ENCODE measurements around the gene XPO6. TPM values are rescaled to one million over a fixed set of nuclear protein-coding genes. Genes with fewer than 3 reads are reported as not detected.

XPO6 gene
- total RNA-seq, 1 experiment from 2014 or later, result 188 TPM

DNA sequence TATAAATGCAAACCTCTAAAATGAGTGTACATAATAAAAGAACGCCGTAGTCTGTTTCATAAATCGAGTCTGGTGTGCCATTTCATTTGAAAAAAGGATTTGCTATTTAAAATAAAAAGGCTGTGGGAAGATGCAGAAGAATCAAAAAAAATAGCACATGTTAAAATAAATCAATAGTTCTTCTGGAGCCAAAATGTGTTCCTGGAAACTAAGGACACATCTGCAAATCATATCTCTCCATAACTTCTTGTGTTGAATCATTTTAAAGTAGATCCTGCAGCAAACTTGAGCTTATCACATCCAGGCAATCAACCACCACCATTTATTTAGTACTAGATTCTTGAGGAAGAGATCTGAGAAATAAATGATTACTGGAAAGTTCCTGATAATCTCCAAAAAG lies 29.0 kb downstream of the XPO6 start:
- H3K4me3 ChIP-seq (ENCODE audit: insufficient read depth, low read depth, low read length), result no peak overlapping the region
- H3K36me3 ChIP-seq (replicated peaks; ENCODE audit: control insufficient read depth, insufficient read depth, low read length), result no peaks in the 10 kb centered on the region; the same call in 1 of the 2 replicates
- no peaks in the 10 kb centered on the region for H3K27me3 ChIP-seq (ENCODE audit: control insufficient read depth, insufficient read depth, low read length)
- DNase-seq, result no peak

DNA sequence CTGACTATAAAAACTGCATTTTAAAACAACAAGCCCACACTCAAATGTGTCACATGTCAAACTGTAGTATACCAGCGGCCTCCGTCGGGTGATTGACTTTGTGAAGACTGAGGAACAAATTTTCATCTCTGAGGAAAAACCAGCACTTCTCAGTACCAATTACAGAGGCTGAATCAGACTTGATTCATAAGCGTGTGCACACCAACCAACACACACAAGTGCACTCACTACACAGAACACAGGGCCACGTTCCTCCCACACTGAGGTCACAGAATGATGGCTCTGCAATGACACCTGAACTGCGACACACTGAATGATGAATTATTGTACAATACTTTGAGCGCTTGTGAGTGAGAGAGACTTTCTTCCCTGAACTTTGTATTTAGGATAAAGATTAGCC lies 29.6 kb downstream of the XPO6 start:
- Histone ChIP-seq H3K36me3 (replicated peaks; ENCODE audit: control insufficient read depth, insufficient read depth, low read length) (no peaks in the 10 kb centered on the region; the same call in 1 of the 2 replicates), H3K27me3 (ENCODE audit: control insufficient read depth, insufficient read depth, low read length) (no peaks in the 10 kb centered on the region), H3K4me3 (ENCODE audit: insufficient read depth, low read depth, low read length) (no peak overlapping the region)
- no peak for DNase-seq

DNA sequence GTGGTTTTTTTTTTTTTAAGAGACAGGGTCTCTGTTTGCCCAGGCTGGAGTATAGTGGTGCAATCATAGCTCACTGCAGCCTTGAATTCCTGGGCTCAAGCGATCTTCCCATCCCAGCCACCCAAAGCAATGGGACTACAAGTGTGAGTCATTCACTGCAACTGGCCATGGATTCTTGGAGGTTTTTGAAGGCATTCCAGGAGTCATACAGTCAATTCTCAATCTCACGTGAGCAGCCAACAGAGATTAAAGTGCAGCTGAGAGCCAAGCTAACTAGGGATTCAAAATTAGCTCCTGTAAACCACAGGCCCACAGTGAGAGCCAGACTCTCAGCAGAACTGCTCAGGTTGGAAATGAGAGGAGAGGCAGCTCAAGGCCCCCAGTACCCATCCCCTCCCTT lies 30.2 kb downstream of the XPO6 start:
- no peaks in the 10 kb centered on the region; the same call in 1 of the 2 replicates for H3K36me3 ChIP-seq (replicated peaks; ENCODE audit: control insufficient read depth, insufficient read depth, low read length)
- no peak for DNase-seq
- H3K4me3 ChIP-seq (ENCODE audit: insufficient read depth, low read depth, low read length), result no peak overlapping the region
- H3K27me3 ChIP-seq (ENCODE audit: control insufficient read depth, insufficient read depth, low read length), result no peaks in the 10 kb centered on the region

DNA sequence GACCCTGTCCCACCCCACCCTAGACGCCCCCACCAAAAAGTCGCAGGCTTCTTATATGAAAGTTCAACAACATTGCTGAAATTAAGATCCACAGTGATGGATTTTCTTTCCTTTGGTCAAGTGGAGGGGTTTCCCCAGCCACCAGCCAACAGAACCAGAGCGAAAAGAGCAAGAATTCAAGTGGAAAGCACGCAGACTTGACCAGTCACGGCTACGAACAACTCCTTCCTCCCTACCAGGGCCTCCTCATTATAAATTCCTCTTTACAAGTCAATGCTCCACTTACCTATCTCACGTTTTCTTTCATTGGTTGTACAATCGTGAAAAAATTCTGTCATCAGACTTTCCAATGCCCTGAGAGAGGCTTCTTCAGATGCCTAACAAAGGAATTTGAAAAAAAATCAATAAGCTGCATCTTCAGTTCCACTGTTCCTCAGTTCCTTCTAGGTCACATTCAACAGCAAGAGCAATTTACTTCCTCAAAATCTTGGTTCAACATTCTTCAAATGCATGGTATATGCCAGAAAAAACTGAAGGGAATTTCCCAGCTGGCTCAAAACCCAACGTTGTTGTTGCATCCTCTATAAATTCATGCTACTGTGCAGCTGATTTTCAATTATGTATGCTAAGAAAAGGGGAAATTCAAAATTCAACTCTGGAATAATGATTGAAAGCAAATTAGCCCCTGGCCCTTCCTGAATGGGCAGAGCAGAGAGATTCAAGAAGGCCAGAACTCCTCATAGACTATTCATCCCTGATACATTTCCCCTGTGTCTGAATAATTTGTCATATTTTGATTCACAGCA lies 30.9 kb downstream of the XPO6 start:
- Histone ChIP-seq H3K27me3 (ENCODE audit: control insufficient read depth, insufficient read depth, low read length) (no peaks in the 10 kb centered on the region), H3K36me3 (replicated peaks; ENCODE audit: control insufficient read depth, insufficient read depth, low read length) (no peaks in the 10 kb centered on the region; the same call in 1 of the 2 replicates), H3K4me3 (ENCODE audit: insufficient read depth, low read depth, low read length) (no peak overlapping the region)
- DNase-seq, result no peak

DNA sequence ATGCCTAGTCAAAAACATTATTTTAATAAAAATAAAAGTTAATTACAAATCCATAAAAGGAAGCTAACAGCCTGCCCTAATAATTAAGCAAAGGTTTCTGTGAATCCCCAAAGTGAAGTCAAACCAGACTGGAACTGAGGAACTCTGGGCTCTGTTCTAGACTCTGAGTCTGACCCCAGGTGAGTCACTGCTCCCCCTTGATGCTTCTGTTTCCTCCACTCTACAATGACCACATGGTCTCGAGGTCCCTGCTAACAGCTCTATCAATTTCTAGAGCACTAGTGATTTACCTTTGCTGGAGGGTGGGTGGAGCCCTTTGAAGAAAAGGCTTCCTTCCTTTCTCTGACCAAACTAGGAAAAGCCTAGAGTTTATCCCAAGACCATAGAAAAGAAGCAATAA lies 32.4 kb downstream of the XPO6 start:
- Histone ChIP-seq H3K27me3 (ENCODE audit: control insufficient read depth, insufficient read depth, low read length) (no peaks in the 10 kb centered on the region), H3K4me3 (ENCODE audit: insufficient read depth, low read depth, low read length) (no peak overlapping the region), H3K36me3 (replicated peaks; ENCODE audit: control insufficient read depth, insufficient read depth, low read length) (no peaks in the 10 kb centered on the region; the same call in 1 of the 2 replicates)
- no peak for DNase-seq

DNA sequence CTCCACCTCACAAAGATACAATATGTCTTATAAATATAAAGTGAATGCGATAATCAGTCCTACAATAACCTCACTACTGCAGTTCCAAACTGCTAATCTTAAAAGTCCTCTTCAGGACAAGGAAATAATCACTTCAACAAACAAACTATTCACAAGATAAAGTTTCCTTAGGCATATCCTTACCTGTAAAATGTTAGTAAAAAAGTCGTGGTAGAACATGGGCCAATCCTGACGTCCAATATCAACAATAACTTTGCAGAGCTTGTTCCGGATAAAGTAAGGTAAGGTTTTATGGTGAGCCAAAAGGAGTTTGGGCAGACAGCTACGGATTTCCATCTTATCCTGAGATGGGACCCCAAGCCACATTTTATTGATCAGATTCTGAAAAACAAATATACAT lies 36.0 kb downstream of the XPO6 start:
- Histone ChIP-seq H3K36me3 (replicated peaks; ENCODE audit: control insufficient read depth, insufficient read depth, low read length) (no peaks in the 10 kb centered on the region; the same call in none of the 2 replicates), H3K4me3 (ENCODE audit: insufficient read depth, low read depth, low read length) (no peak overlapping the region), H3K27me3 (ENCODE audit: control insufficient read depth, insufficient read depth, low read length) (no peaks in the 10 kb centered on the region)
- DNase-seq, result no peak

DNA sequence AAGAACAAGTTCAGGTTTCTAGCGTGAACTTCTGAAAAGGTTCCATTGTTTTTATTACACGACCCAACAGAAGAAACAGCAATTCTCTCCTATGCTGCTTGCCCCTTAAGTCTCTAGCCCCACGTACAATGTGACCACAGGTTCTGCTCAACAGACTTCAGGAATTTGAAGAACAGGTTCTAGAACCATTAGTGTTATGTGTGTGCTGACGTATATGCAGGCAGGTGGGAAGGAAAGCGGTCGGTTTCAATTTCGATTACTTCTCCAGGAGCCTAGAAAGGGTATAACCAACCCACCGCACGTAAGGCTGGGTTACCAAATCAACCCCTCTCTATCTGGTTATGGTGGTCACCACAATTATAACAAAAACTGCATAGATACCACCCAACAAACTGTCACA lies 39.4 kb downstream of the XPO6 start:
- Histone ChIP-seq H3K36me3 (replicated peaks; ENCODE audit: control insufficient read depth, insufficient read depth, low read length) (peaks cover 10% of the 10 kb centered on the region), H3K27me3 (ENCODE audit: control insufficient read depth, insufficient read depth, low read length) (no peaks in the 10 kb centered on the region), H3K4me3 (ENCODE audit: insufficient read depth, low read depth, low read length) (no peak overlapping the region)

DNA sequence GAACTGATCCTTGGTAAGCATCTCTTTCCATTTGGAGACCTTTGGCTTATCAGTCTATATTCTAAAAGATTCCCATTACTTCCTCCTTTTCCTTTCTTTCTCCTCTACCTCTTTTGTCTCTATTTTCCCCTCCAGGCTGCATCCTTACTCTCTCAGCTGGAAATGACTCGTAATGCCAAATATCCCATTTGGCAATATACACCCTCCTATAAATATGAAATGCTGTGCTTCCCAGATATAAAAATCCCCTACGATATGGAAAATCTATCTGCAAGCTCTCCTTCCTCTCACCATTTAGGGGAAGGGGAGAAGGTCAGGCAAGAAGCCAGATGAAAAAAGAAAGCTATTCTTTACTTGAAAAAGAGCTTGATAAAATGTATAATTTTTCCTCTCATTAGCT lies 39.9 kb downstream of the XPO6 start:
- Histone ChIP-seq H3K27me3 (ENCODE audit: control insufficient read depth, insufficient read depth, low read length) (no peaks in the 10 kb centered on the region), H3K4me3 (ENCODE audit: insufficient read depth, low read depth, low read length) (no peak overlapping the region), H3K36me3 (replicated peaks; ENCODE audit: control insufficient read depth, insufficient read depth, low read length) (peaks cover 14% of the 10 kb centered on the region)
- no peak for DNase-seq

More for the DNA sequence above, 39.4 kb downstream of the XPO6 start:
- DNase-seq, result no peak

DNA sequence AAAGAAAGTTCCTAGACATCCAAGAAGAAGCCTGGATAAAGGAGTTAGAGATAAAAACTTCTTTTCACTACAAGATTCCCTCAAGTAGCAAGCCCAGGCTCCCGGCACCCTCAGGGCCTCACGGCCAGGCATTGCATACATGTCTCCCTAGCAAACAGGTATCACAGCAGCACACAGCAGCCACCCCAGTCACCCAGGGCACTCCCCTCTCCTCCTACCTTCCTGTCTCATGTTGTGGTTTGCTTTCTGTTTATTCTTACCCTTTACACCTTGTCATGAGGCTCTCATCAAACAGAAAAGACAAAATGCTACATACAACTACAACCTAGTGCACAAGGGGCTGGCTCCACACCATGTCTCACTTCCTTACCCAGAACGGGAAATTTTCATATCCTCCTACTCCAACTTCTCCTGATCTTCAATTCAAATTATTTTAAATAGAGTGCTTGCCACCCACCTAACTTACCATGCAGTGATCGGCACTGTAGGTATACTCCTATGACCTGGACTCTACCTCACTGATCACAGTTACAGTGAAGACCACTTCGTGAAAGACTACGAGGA lies 42.7 kb downstream of the XPO6 start:
- no peak for DNase-seq
- Histone ChIP-seq H3K36me3 (replicated peaks; ENCODE audit: control insufficient read depth, insufficient read depth, low read length) (peaks cover 19% of the 10 kb centered on the region), H3K4me3 (ENCODE audit: insufficient read depth, low read depth, low read length) (no peak overlapping the region), H3K27me3 (ENCODE audit: control insufficient read depth, insufficient read depth, low read length) (no peaks in the 10 kb centered on the region)

DNA sequence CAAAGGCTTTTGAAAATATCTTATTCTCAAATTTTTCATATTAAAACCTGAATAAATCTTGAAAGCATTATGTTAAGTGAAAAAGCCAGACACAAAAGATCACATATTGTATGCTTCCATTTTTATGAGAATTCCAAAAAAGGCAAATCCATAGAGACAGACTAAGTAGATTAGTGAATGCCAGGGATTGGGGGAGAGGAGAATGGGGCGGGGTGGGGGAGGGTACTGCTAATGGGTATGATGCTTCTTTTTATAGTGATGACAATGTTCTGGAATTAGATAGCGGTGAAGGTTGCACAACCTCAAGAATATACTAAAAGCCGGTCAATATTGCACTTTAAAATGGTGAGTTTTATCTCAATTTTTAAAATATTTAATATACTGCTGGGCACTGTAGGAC lies 44.0 kb downstream of the XPO6 start:
- Histone ChIP-seq H3K27me3 (ENCODE audit: control insufficient read depth, insufficient read depth, low read length) (no peaks in the 10 kb centered on the region), H3K36me3 (replicated peaks; ENCODE audit: control insufficient read depth, insufficient read depth, low read length) (peaks cover 20% of the 10 kb centered on the region), H3K4me3 (ENCODE audit: insufficient read depth, low read depth, low read length) (no peak overlapping the region)
- DNase-seq, result no peak

DNA sequence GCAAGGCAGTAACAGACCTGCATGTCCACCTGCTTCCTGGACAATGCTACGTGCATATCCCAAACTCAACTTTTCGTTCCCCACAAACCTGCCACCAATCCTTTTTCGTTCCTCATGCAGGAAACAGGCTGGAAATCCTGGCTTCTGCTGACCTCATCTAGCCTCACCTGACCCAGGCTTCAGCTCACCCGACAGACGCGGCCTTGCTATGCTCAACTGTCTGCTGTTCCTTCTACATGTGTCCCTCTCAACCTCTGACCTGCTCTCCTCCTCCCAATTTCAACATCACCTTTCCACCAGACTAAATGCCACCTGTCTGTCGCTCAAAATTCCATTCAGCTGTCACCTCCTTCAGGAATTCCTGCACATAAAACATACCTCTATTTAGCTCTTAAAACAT lies 44.5 kb downstream of the XPO6 start:
- peaks cover 20% of the 10 kb centered on the region for H3K36me3 ChIP-seq (replicated peaks; ENCODE audit: control insufficient read depth, insufficient read depth, low read length)
- no peaks in the 10 kb centered on the region for H3K27me3 ChIP-seq (ENCODE audit: control insufficient read depth, insufficient read depth, low read length)
- no peak for DNase-seq
- no peak overlapping the region for H3K4me3 ChIP-seq (ENCODE audit: insufficient read depth, low read depth, low read length)

DNA sequence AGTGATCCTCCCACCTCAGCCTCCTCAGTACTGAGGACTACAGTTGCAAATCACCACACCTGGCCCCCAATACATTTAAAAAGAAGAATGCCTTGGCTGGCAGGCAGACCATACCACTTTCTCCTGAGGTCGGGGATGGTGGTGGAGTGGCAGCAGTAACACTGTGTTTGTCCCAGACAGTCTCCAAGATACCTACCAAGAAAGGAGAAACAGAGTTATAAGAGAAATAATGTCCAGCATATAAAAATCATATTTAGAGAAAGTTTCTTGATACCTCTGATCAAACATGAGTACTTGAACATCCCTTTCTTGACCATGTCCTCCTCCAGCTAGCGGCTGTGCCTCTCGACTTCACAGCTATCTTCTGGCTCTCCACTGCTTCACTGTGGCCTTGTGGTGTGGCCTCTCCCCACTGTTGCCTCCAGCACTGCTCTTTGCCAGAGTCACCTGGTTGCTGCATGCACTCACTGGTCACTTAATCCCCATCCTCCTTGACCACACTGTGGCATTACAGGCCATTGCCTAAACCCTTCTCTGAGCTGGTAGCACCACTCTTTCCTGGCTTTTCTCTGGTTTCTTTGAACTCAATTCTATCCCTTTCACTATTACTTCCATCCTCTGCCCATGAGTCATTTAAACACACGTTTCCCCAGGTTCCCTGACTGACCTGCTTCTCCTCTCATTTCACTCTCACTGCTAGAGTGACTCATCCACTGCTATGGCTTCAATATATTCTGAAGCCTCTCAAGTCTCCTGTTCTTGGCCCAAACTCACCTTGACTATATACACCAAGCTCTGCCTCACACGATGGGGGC lies 45.2 kb downstream of the XPO6 start:
- Histone ChIP-seq H3K27me3 (ENCODE audit: control insufficient read depth, insufficient read depth, low read length) (no peaks in the 10 kb centered on the region), H3K4me3 (ENCODE audit: insufficient read depth, low read depth, low read length) (no peak overlapping the region), H3K36me3 (replicated peaks; ENCODE audit: control insufficient read depth, insufficient read depth, low read length) (peaks cover 20% of the 10 kb centered on the region)
- no peak for DNase-seq

DNA sequence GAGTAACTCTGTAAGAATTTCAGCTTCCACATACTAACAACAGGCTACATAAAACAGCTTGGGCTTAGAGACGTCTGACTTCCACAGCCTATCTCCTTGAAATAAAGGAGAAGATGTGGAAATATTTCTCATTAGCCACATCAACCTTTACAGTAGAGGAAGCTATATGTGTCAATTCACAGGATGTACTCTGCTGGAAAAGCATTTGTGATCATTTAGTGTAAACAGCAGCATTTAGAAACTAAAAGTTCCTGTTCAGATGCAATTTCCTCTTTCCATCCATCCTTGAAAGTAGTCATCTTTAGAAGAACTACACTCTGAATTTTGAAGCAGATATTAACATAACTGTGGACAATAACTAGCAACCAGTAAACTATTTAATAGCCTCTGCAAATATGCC lies 46.2 kb downstream of the XPO6 start:
- no peak for DNase-seq
- H3K4me3 ChIP-seq (ENCODE audit: insufficient read depth, low read depth, low read length), result no peak overlapping the region
- H3K27me3 ChIP-seq (ENCODE audit: control insufficient read depth, insufficient read depth, low read length), result no peaks in the 10 kb centered on the region
- peaks cover 20% of the 10 kb centered on the region for H3K36me3 ChIP-seq (replicated peaks; ENCODE audit: control insufficient read depth, insufficient read depth, low read length)

DNA sequence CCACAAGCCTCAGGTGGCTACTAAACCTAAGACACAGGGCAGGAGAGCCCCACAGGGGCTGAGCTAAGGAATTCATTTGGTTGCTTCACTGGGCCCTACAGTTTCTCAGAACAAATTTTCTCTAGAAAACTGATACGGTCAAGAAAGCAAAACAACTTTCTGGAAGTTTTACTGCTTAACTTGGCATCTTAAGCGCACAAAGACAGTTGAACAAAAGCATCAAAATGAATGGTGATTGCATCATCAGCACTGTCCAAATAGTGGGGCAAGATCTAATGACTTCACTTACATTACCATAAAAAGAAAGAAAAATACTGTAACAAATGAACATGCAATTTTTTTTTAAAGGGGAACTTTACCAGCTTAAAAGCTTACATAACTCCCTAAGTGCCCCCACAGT lies 47.6 kb downstream of the XPO6 start:
- Histone ChIP-seq H3K27me3 (ENCODE audit: control insufficient read depth, insufficient read depth, low read length) (no peaks in the 10 kb centered on the region), H3K4me3 (ENCODE audit: insufficient read depth, low read depth, low read length) (no peak overlapping the region), H3K36me3 (replicated peaks; ENCODE audit: control insufficient read depth, insufficient read depth, low read length) (peaks cover 13% of the 10 kb centered on the region)
- DNase-seq, result no peak

DNA sequence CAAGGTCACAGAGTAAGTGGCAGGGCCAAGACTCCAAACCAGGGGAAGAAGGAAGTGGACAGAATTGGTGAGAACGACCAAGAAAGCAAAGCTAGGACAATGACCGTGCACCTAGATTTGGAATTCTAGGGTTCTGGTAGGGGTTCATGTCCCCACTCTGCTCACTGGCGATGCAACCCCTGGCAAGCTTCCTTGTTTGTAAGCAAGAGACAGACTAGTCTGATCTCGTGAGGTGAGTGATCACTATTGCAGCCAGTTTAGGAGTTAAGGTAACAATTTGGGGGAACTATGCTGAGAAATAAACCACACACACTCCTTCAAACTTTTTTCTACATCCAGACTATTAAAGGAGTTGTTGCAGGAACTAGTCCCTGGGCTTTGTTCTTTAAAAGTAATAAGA lies 48.1 kb downstream of the XPO6 start:
- DNase-seq, result no peak
- Histone ChIP-seq H3K36me3 (replicated peaks; ENCODE audit: control insufficient read depth, insufficient read depth, low read length) (peaks cover 11% of the 10 kb centered on the region), H3K27me3 (ENCODE audit: control insufficient read depth, insufficient read depth, low read length) (no peaks in the 10 kb centered on the region), H3K4me3 (ENCODE audit: insufficient read depth, low read depth, low read length) (no peak overlapping the region)
